Mucosa of rectum (tissue), 2 donors: ENCODE results near the gene TMOD2.
A peak's percentile ranks its signal among the peaks of the same experiment; 100 is the strongest.

Experiments used
- H3K27ac ChIP-seq, 2 donors: one replicate each; pipeline ENCODE4 v1.7.0; 2013; ENCODE audit warnings: inconsistent platforms in 2 of 2, low read depth in 2 of 2, low read length in 2 of 2
- H3K27me3 ChIP-seq, 2 donors: one replicate each; pipeline ENCODE4 v1.7.0; 2013; ENCODE audit warnings: low read length in 2 of 2; ENCODE audit not compliant: control insufficient read depth in 2 of 2, insufficient read depth in 2 of 2
- H3K36me3 ChIP-seq, 2 donors: one replicate each; pipeline ENCODE4 v1.7.0; 2013; ENCODE audit warnings: low read length in 2 of 2; ENCODE audit not compliant: control insufficient read depth in 2 of 2, insufficient read depth in 2 of 2
- H3K4me1 ChIP-seq, 2 donors: one replicate each; pipeline ENCODE4 v1.7.0; 2013; ENCODE audit warnings: low read length in 2 of 2, mild to moderate bottlenecking in 1 of 2; ENCODE audit not compliant: control insufficient read depth in 2 of 2, insufficient read depth in 2 of 2
- H3K4me3 ChIP-seq, 2 donors: one replicate each; pipeline ENCODE4 v1.7.0; 2013; ENCODE audit warnings: low read length in 2 of 2
- H3K9ac ChIP-seq, 2 donors: one replicate each; pipeline ENCODE4 v1.7.0; 2013; ENCODE audit warnings: low read length in 2 of 2, low read depth in 1 of 2, mild to moderate bottlenecking in 1 of 2
- H3K9me3 ChIP-seq, 2 donors: one replicate each; pipeline ENCODE4 v1.7.0; 2013; ENCODE audit warnings: low read length in 2 of 2; ENCODE audit not compliant: control insufficient read depth in 2 of 2
- donor health status: healthy.
- donor health status: Normal muscosa, but diverticular disease.

Gene TMOD2

GRCh38 chr15:51735228-51736010, 16.0 kb upstream of the TMOD2 start:
- Histone ChIP-seq H3K36me3 (no peaks in the 10 kb centered on the region), H3K4me1 (peaks cover 17% of the 10 kb centered on the region in 2 donors), H3K9me3 (no peaks in the 10 kb centered on the region), H3K27ac (no peak overlapping the region), H3K27me3 (no peaks in the 10 kb centered on the region), H3K9ac (no peak overlapping the region), H3K4me3 (no peak overlapping the region)

GRCh38 chr15:51736069-51736468, 15.3 kb upstream of the TMOD2 start:
- H3K27ac ChIP-seq, result no peak overlapping the region
- H3K27me3 ChIP-seq, result no peaks in the 10 kb centered on the region
- no peaks in the 10 kb centered on the region for H3K9me3 ChIP-seq
- H3K9ac ChIP-seq, result peak overlapping the region in 1 of 2 donors; percentile 19
- no peaks in the 10 kb centered on the region for H3K36me3 ChIP-seq
- peaks cover 14 to 15% of the 10 kb centered on the region in 2 donors for H3K4me1 ChIP-seq
- H3K4me3 ChIP-seq, result peak overlapping the region in 1 of 2 donors; percentile 84

GRCh38 chr15:51736751-51737521, 14.5 kb upstream of the TMOD2 start:
- H3K9ac ChIP-seq, result peak overlapping the region; percentile 73 to 79
- no peaks in the 10 kb centered on the region for H3K9me3 ChIP-seq
- peak overlapping the region; percentile 70 to 84 for H3K4me3 ChIP-seq
- peaks cover 7 to 14% of the 10 kb centered on the region in 2 donors for H3K4me1 ChIP-seq
- H3K27me3 ChIP-seq, result no peaks in the 10 kb centered on the region
- peak overlapping the region; percentile 67 to 79 for H3K27ac ChIP-seq
- no peaks in the 10 kb centered on the region for H3K36me3 ChIP-seq

GRCh38 chr15:51737522-51738305, 13.7 kb upstream of the TMOD2 start, which contains the start of gene LYSMD2:
Gene LYSMD2 (minus strand): TSS chr15:51737655. CDS start chr15:51737622, 33 bp downstream.
- no peaks in the 10 kb centered on the region for H3K27me3 ChIP-seq
- peak within 1 kb of the TSS; percentile 67 to 79 for H3K27ac ChIP-seq
- H3K36me3 ChIP-seq, result no peaks in the 10 kb centered on the region
- peaks cover 4 to 6% of the 10 kb centered on the region in 2 donors for H3K4me1 ChIP-seq
- H3K9ac ChIP-seq, result peak within 1 kb of the TSS; percentile 73 to 79
- H3K4me3 ChIP-seq, result peak within 1 kb of the TSS; percentile 70 to 84
- no peaks in the 10 kb centered on the region for H3K9me3 ChIP-seq

- Histone ChIP-seq H3K27me3 (no peaks in the 10 kb centered on the region), H3K36me3 (no peaks in the 10 kb centered on the region), H3K4me1 (peaks cover 4 to 6% of the 10 kb centered on the region in 2 donors), H3K9ac (no peak overlapping the region), H3K9me3 (no peaks in the 10 kb centered on the region), H3K4me3 (no peak overlapping the region), H3K27ac (no peak overlapping the region)
These were observed 12.8 kb upstream of the TMOD2 start for GRCh38 chr15:51738553-51738952.

GRCh38 chr15:51739061-51739712, 12.2 kb upstream of the TMOD2 start:
- H3K9ac ChIP-seq, result no peak overlapping the region
- no peaks in the 10 kb centered on the region for H3K36me3 ChIP-seq
- H3K4me1 ChIP-seq, result peaks cover 4 to 6% of the 10 kb centered on the region in 2 donors
- H3K9me3 ChIP-seq, result no peaks in the 10 kb centered on the region
- no peak overlapping the region for H3K4me3 ChIP-seq
- no peak overlapping the region for H3K27ac ChIP-seq
- H3K27me3 ChIP-seq, result no peaks in the 10 kb centered on the region

- Histone ChIP-seq H3K4me1 (peaks cover 0 to 4% of the 10 kb centered on the region in 2 donors), H3K4me3 (no peak overlapping the region), H3K9me3 (no peaks in the 10 kb centered on the region), H3K9ac (no peak overlapping the region), H3K27ac (no peak overlapping the region), H3K36me3 (no peaks in the 10 kb centered on the region), H3K27me3 (peaks cover 2 to 6% of the 10 kb centered on the region in 2 donors)
These were observed 2.1 kb upstream of the TMOD2 start for GRCh38 chr15:51749307-51749706.

- Histone ChIP-seq H3K9ac (no peak overlapping the region), H3K4me3 (no peak overlapping the region), H3K27me3 (peaks cover 2 to 6% of the 10 kb centered on the region in 2 donors), H3K27ac (no peak overlapping the region), H3K4me1 (peaks cover 0 to 4% of the 10 kb centered on the region in 2 donors), H3K36me3 (no peaks in the 10 kb centered on the region), H3K9me3 (no peaks in the 10 kb centered on the region)
These were observed 1.2 kb upstream of the TMOD2 start for GRCh38 chr15:51750186-51750585.
